ENCODE data around the gene DYNLT4. TPM values are rescaled to one million over a fixed set of nuclear protein-coding genes. Genes with fewer than 3 reads are reported as not detected.
"Not testable (repeated sequence)": the region's sequence is repeated elsewhere in the genome, so short reads cannot be mapped to it uniquely, and the experiment has no call there.

The DYNLT4 gene
- total RNA-seq, 4 donors from 2014 or later = 2.4 TPM; not detected in 3

GRCh38 chr1:44802306-44803061 is 4.7 kb downstream of the DYNLT4 start:
- peak in 1 of 2 donors; percentile 80 for DNase-seq (ENCODE audit: low spot score in 2 of 2)

GRCh38 chr1:44801491-44802305 is 5.5 kb downstream of the DYNLT4 start:
- 37 to 38% methylated on average over 13 of the region's 13 CpGs for WGBS, 2 donors
- TF ChIP-seq POLR2A (IDR thresholded peaks at IDR 0.05) (no peak), CTCF (IDR thresholded peaks at IDR 0.05) (no peak)
- peak in 1 of 2 donors; percentile 85 for DNase-seq (ENCODE audit: low spot score in 2 of 2)
- intact Hi-C loops (cut with DNase I; ENCODE audit: low total_unique reads) = no loop called here
- H3K4me3 ChIP-seq (ENCODE audit: low read depth, poor library complexity, severe bottlenecking) = no peak overlapping the region

More at GRCh38 chr1:44802306-44803061, 4.7 kb downstream of the DYNLT4 start:
- WGBS, 2 donors = 85 to 87% methylated on average over 11 to 13 of the region's 13 CpGs
- no peak overlapping the region for H3K4me3 ChIP-seq (ENCODE audit: low read depth, poor library complexity, severe bottlenecking)
- intact Hi-C loops (cut with DNase I; ENCODE audit: low total_unique reads) = no loop called here
- TF ChIP-seq CTCF (IDR thresholded peaks at IDR 0.05) (no peak), POLR2A (IDR thresholded peaks at IDR 0.05) (no peak)

- 2 to 3% methylated on average over 19 to 21 of the region's 79 CpGs for WGBS, 2 donors
- TF ChIP-seq CTCF (IDR thresholded peaks at IDR 0.05) = peak in 1 of 3 donors; percentile 93
- peak in 1 of 2 donors; percentile 65 for TF ChIP-seq POLR2A (IDR thresholded peaks at IDR 0.05)
- peak within 1 kb of the TSS; percentile 71 for H3K4me3 ChIP-seq (ENCODE audit: low read depth, poor library complexity, severe bottlenecking)
- peak; percentile 97 to 99 for DNase-seq (ENCODE audit: low spot score in 2 of 2)
- intact Hi-C loops (cut with DNase I; ENCODE audit: low total_unique reads) = no loop called here
Observed at GRCh38 chr1:44799770-44800584, 7.2 kb downstream of the DYNLT4 start, which contains the start of gene PLK3. TSS of gene PLK3 (plus strand) at chr1:44800377. CDS start at chr1:44800464, 87 bp downstream.

- intact Hi-C loops (cut with DNase I; ENCODE audit: low total_unique reads) = no loop called here
- 83 to 91% methylated on average over 10 of the region's 10 CpGs for WGBS, 2 donors
- DNase-seq (ENCODE audit: low spot score in 2 of 2) = peak in 1 of 2 donors; percentile 83
- no peak overlapping the region for H3K4me3 ChIP-seq (ENCODE audit: low read depth, poor library complexity, severe bottlenecking)
- TF ChIP-seq CTCF (IDR thresholded peaks at IDR 0.05) (no peak), POLR2A (IDR thresholded peaks at IDR 0.05) (no peak)
Observed at GRCh38 chr1:44798481-44799365, 8.4 kb downstream of the DYNLT4 start.

- peak in 1 of 2 donors; percentile 82 for DNase-seq (ENCODE audit: low spot score in 2 of 2)
- intact Hi-C loops (cut with DNase I; ENCODE audit: low total_unique reads); H3K4me3 ChIP-seq (ENCODE audit: low read depth, poor library complexity, severe bottlenecking): not testable (repeated sequence)
- 61 to 63% methylated on average over 8 of the region's 8 CpGs for WGBS, 2 donors
Observed at GRCh38 chr1:44797886-44798285, 9.3 kb downstream of the DYNLT4 start.
